Nephron (organoid): ENCODE results near the gene ELANE.

Experiments
- H3K27ac Mint-ChIP-seq, 3 experiments: 2 replicates each; pipeline ENCODE4 v1.8.0; 2020; ENCODE audit warnings: mixed read lengths in 3 of 3, mild to moderate bottlenecking in 2 of 3, moderate library complexity in 1 of 3
- H3K27me3 Mint-ChIP-seq: 2 replicates; pipeline ENCODE4 v1.8.0; 2021; ENCODE audit warnings: low read depth, mild to moderate bottlenecking, moderate library complexity, mixed read lengths
- H3K36me3 Mint-ChIP-seq: 2 replicates; pipeline ENCODE4 v1.8.0; 2020; ENCODE audit warnings: low read depth, mixed read lengths
- H3K4me1 Mint-ChIP-seq: 2 replicates; pipeline ENCODE4 v1.8.0; 2020; ENCODE audit warnings: mixed read lengths
- H3K4me3 Mint-ChIP-seq, 3 experiments: 2 replicates each; pipeline ENCODE4 v1.8.0; 2020; ENCODE audit warnings: mild to moderate bottlenecking in 3 of 3, mixed read lengths in 3 of 3, moderate library complexity in 2 of 3
- H3K9me3 Mint-ChIP-seq: 2 replicates; pipeline ENCODE4 v1.8.0; 2020; ENCODE audit warnings: mixed read lengths
- TF ChIP-seq, protein P1 (sequence below), 3 experiments: fragments of 200-600 bp; sonication (generic); IDR thresholded peaks; one replicate each; pipeline ENCODE4 v1.5.0; 2021; ENCODE audit warnings: antibody characterized with exemption in 3 of 3; ENCODE audit not compliant: unreplicated experiment in 3 of 3

The ELANE gene

DNA sequence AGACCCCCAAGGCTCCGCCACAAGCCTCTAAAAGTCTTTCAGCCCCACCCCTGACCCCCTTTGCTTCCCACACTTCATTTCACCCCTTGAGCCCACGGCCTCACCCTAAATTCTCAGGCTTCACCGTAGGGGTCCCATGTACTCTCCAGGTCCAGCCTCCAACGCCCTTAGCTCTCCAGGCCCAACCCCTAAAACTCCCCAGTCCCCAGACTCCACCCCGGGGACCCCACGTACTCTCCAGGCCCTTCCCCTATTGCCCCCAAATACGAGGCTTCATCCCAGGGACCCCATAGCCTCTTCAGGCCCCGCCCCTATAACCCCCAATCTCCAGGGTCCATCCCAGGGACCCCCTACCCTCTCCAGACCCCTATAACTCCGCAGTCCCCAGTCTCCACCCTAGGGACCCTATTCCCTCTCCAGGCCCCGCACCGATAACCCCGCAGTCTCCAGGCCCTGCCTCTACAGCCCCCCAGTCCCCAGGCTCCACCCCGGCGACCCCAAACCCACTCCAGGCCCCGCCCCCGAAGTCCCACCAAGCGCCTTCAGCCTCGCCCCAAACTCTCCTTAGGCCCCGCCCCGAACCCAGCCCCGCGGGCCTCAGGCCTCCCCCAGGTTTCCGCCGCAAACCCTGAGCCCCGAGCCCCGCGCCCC is 40.3 kb downstream of the ELANE start:
- H3K27ac Mint-ChIP-seq, result peak overlapping the region; percentile 95 to 100 (median 99)
- TF ChIP-seq, protein P1, sequence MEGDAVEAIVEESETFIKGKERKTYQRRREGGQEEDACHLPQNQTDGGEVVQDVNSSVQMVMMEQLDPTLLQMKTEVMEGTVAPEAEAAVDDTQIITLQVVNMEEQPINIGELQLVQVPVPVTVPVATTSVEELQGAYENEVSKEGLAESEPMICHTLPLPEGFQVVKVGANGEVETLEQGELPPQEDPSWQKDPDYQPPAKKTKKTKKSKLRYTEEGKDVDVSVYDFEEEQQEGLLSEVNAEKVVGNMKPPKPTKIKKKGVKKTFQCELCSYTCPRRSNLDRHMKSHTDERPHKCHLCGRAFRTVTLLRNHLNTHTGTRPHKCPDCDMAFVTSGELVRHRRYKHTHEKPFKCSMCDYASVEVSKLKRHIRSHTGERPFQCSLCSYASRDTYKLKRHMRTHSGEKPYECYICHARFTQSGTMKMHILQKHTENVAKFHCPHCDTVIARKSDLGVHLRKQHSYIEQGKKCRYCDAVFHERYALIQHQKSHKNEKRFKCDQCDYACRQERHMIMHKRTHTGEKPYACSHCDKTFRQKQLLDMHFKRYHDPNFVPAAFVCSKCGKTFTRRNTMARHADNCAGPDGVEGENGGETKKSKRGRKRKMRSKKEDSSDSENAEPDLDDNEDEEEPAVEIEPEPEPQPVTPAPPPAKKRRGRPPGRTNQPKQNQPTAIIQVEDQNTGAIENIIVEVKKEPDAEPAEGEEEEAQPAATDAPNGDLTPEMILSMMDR (IDR thresholded peaks at IDR 0.05; ENCODE audit: unreplicated experiment in 3 of 3), result no peak
- peak overlapping the region; percentile 91 to 94 (median 93) for H3K4me3 Mint-ChIP-seq
- no peaks in the 10 kb centered on the region for H3K9me3 Mint-ChIP-seq
- no peaks in the 10 kb centered on the region for H3K27me3 Mint-ChIP-seq
- peaks cover 5% of the 10 kb centered on the region for H3K4me1 Mint-ChIP-seq
- H3K36me3 Mint-ChIP-seq, result peaks cover 19% of the 10 kb centered on the region

GRCh38 chr19:892894-893689 is 41.0 kb downstream of the ELANE start, which contains the start of the genes MED16 and RNU6-9:
Gene MED16, minus strand, starts transcription at chr19:893187. Its CDS starts 2,056 bp downstream, at chr19:891131.
Gene RNU6-9, plus strand, starts transcription at chr19:893484.
- peak within 1 kb of the TSS; percentile 99 to 100 (median 100) for H3K27ac Mint-ChIP-seq

DNA sequence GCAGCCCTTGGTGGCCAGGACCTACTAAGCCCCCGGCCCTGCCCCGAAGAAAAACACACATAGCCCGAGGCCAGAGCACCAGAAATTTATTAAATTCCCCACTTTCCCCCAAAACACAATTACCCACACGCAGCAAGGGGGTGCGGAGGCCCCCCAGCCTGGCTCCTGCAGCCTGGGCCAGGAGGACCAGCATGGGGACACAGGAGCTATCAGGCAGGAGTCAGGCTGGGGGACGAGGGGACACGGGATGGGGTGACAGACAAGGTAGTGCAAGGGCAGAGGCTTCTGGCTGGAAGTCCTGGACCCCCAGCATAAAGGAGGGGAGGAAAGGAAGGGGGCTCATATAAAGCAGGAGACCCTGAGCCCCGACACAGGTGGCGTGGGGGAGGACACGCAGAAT is 44.3 kb downstream of the ELANE start:
- Mint-ChIP-seq H3K4me1 (peaks cover 5% of the 10 kb centered on the region), H3K27ac (no peak overlapping the region), H3K27me3 (no peaks in the 10 kb centered on the region), H3K36me3 (peaks cover 9% of the 10 kb centered on the region), H3K4me3 (no peak overlapping the region), H3K9me3 (no peaks in the 10 kb centered on the region)
- TF ChIP-seq, protein P1 (IDR thresholded peaks at IDR 0.05; ENCODE audit: unreplicated experiment in 3 of 3), result no peak

More at GRCh38 chr19:892894-893689, 41.0 kb downstream of the ELANE start, which contains the start of the genes MED16 and RNU6-9:
- Mint-ChIP-seq H3K9me3 (no peaks in the 10 kb centered on the region), H3K36me3 (peaks cover 15% of the 10 kb centered on the region), H3K4me3 (peak within 1 kb of the TSS; percentile 93 to 96 (median 96)), H3K27me3 (no peaks in the 10 kb centered on the region), H3K4me1 (peaks cover 5% of the 10 kb centered on the region)
- TF ChIP-seq, protein P1 (IDR thresholded peaks at IDR 0.05; ENCODE audit: unreplicated experiment in 3 of 3), result no peak

DNA sequence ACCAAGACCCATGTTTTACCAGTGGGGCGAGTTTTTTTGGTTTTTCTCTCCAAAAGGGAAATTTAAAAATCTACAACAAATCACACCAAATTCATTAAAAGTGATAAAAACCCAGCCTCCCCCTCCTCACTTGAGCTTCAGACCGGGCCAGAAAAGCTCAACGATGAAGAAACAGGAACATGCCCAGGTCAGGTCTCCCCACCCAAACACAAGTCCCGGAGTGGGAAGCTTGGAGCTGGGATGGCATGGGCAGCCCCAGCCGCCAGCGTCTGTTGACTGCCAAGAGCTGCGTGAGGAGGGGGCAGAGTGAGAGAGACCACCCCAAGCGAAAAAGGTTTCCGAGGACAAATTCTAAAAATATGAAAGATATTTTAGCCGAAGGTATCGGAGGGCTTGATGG is 44.9 kb downstream of the ELANE start:
- H3K4me3 Mint-ChIP-seq, result no peak overlapping the region
- H3K4me1 Mint-ChIP-seq, result peaks cover 5% of the 10 kb centered on the region
- no peak overlapping the region for H3K27ac Mint-ChIP-seq

DNA sequence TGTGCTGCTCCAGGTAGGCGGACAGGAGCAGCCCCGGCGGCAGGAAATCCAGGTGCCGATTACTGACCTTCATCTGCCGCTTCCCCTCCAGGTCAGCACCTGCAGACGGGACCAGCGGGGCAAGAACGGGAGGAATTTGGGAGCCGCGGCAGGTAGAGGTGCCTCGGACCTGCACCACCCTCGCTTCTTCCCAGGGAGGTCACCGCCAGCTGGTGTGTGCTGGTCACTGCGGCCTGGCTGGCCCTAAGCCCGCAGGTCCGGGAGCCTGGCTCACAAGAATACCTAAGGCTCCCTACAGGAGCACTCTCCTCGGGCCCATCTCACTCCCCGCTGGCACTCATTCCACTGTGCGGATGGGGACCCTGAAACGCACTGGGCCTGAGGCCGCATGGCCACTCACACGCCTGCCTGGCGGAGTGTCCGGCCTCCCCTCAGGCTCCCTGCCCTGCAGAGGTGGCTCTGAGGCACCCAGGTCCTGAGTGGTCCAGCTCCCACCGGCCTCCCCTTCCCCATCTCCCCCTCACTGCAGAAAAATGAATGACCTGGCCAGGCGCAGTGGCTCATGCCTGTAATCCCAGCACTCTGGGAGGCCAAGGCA is 45.4 kb downstream of the ELANE start:
- Mint-ChIP-seq H3K27ac (no peak overlapping the region), H3K36me3 (peaks cover 9% of the 10 kb centered on the region), H3K4me1 (peaks cover 5% of the 10 kb centered on the region), H3K9me3 (no peaks in the 10 kb centered on the region), H3K27me3 (no peaks in the 10 kb centered on the region), H3K4me3 (no peak overlapping the region)
- TF ChIP-seq, protein P1 (IDR thresholded peaks at IDR 0.05; ENCODE audit: unreplicated experiment in 3 of 3), result peak in 1 of 3 experiments; percentile 14

More for the DNA sequence above, 44.9 kb downstream of the ELANE start:
- Mint-ChIP-seq H3K27me3 (no peaks in the 10 kb centered on the region), H3K36me3 (peaks cover 9% of the 10 kb centered on the region), H3K9me3 (no peaks in the 10 kb centered on the region)
- TF ChIP-seq, protein P1 (IDR thresholded peaks at IDR 0.05; ENCODE audit: unreplicated experiment in 3 of 3), result no peak
